ENCODE measurements around the gene TNFAIP1.
"Not testable (repeated sequence)": the region's sequence is repeated elsewhere in the genome, so short reads cannot be mapped to it uniquely, and the experiment has no call there.

The TNFAIP1 gene, protein sequence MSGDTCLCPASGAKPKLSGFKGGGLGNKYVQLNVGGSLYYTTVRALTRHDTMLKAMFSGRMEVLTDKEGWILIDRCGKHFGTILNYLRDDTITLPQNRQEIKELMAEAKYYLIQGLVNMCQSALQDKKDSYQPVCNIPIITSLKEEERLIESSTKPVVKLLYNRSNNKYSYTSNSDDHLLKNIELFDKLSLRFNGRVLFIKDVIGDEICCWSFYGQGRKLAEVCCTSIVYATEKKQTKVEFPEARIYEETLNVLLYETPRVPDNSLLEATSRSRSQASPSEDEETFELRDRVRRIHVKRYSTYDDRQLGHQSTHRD

DNA sequence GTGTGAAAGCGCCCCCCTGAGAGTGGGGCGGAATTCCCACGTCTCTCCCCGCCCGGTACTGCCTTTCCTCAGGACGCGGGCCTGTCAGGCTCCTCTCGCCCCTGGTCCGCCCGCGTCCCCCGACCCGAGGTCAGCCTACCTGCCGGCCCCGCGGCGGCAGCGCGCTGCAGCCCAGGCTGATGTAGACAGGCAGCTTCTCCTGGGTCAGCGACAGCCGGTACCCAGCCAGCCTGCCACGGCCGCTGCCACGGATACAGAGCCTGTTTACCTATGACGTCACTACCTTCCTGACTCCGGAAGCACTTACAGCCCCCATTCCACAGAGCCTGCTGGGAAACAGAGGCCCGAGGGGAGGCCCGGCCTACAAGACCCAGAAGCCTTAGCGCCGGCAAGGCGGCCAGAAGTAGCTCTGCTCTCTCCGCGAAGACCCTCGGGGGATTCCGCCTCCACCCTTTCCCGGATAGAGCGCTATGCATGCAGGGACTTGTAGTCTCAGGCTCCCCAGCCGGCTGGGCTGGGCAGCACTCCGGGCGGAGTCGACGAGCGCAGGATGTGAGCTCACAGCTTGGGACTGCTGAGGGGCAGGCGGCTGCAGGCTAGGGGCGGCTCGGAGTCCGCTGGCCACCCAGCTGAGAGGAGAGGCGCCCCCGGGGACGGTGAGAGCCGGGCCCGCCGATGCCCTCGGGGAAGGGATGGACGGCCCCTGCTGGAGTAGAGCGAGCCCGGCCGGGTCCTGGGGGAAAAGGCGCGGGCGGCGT, at the start of gene TNFAIP1, which contains the start of gene IFT20:
TSS of gene TNFAIP1 (plus strand) at position 561 of the 758 bp plus-strand sequence. CDS start 3,761 bp downstream, outside the sequence.
TSS of gene IFT20 (minus strand) at position 272 of the 758 bp plus-strand sequence. CDS start 3,487 bp downstream, outside the sequence.
- H3K4me3 ChIP-seq (ENCODE audit: low read depth in 1 of 2, low read length in 2 of 2) = peak within 1 kb of the TSS; percentile 93
- peaks cover 30% of the 10 kb centered on the region for H3K36me3 ChIP-seq (ENCODE audit: insufficient read depth, low read length)
- H3K27me3 ChIP-seq (ENCODE audit: control insufficient read depth in 1 of 2, insufficient read depth in 2 of 2, low read length in 2 of 2) = no peaks in the 10 kb centered on the region
- peak within 1 kb of the TSS; percentile 96 for H3K27ac ChIP-seq (ENCODE audit: low read depth, low read length)
- peaks cover 40% of the 10 kb centered on the region for H3K4me1 ChIP-seq (ENCODE audit: insufficient read depth, low read length)
- H3K9me3 ChIP-seq (ENCODE audit: low read length) = no peaks in the 10 kb centered on the region
- peak within 1 kb of the TSS; percentile 66 for H3K9ac ChIP-seq (ENCODE audit: low read length)

DNA sequence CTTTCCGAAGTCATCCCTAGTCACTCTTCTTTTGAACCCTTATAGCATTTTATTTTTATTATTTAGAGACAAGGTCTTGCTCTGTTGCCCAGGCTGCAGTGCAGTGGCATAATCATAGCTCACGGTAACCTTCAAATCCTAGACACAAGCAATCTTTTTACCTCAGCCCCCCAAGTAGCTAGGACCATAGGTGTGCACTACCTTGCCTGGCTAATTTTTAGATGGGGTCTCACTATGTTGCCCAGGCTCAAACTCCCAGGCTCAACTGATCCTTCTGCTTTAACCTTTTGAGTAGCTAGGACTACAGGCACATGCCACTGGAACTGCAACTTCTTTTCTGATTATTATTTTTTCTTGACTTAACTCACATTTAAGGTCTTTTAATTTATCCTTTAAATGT, 49.6 kb upstream of the TNFAIP1 start:
- no peak overlapping the region for H3K4me3 ChIP-seq (ENCODE audit: low read depth in 1 of 2, low read length in 2 of 2)
- H3K9me3 ChIP-seq (ENCODE audit: low read length) = no peaks in the 10 kb centered on the region
- H3K36me3 ChIP-seq (ENCODE audit: insufficient read depth, low read length) = no peaks in the 10 kb centered on the region
- no peak overlapping the region for H3K27ac ChIP-seq (ENCODE audit: low read depth, low read length)
- no peaks in the 10 kb centered on the region for H3K27me3 ChIP-seq (ENCODE audit: control insufficient read depth in 1 of 2, insufficient read depth in 2 of 2, low read length in 2 of 2)
- no peak overlapping the region for H3K9ac ChIP-seq (ENCODE audit: low read length)
- no peaks in the 10 kb centered on the region for H3K4me1 ChIP-seq (ENCODE audit: insufficient read depth, low read length)

DNA sequence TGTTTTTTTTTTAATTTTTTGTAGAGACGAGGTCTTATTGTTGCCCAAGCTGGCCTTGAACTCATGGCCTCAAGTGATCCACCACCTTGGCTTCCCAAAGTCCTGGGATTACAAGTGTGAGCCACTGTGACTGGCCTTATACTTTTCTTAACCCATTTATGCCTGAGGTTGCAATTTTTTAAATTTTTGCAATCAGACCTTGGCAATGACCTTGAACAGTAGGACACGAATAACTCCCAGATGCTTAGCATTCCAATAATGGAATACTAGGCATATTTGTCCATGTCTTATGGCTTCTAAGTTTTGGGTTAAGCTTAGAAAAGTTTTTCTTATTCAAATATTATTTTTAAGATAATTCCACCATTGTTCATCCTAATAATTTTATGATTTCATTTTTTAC, 44.9 kb upstream of the TNFAIP1 start:
- Histone ChIP-seq H3K36me3 (ENCODE audit: insufficient read depth, low read length) (no peaks in the 10 kb centered on the region), H3K9ac (ENCODE audit: low read length) (no peak overlapping the region), H3K9me3 (ENCODE audit: low read length) (no peaks in the 10 kb centered on the region), H3K27ac (ENCODE audit: low read depth, low read length) (no peak overlapping the region), H3K4me3 (ENCODE audit: low read depth in 1 of 2, low read length in 2 of 2) (no peak overlapping the region), H3K27me3 (ENCODE audit: control insufficient read depth in 1 of 2, insufficient read depth in 2 of 2, low read length in 2 of 2) (no peaks in the 10 kb centered on the region), H3K4me1 (ENCODE audit: insufficient read depth, low read length) (no peaks in the 10 kb centered on the region)

DNA sequence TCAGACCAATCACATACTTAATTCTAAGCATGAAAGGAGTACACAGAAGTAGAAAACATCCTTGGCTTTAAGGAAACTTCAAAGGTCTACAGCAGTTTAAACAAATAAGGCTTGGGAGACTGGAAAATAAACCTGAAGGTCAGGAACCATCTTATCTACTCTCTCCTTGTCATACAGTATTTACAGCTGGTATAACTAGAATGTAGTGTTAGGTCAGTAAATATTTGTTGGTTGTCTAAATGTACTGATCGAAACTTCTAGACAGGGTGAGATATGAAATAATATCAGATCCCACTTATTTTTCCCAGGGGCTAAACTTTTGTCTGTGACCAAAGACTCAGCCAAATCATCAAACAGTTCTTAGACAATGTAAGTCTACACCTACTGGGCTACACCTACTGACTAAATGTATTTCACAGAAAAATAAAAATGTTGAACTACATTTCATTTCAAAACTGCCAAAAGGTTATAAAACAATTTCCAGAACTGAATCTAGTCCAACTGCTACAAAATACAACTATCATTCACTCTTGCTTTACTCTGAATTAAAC, 43.7 kb upstream of the TNFAIP1 start:
- Histone ChIP-seq H3K4me3 (ENCODE audit: low read depth in 1 of 2, low read length in 2 of 2) (no peak overlapping the region), H3K9me3 (ENCODE audit: low read length) (no peaks in the 10 kb centered on the region), H3K27ac (ENCODE audit: low read depth, low read length) (no peak overlapping the region), H3K27me3 (ENCODE audit: control insufficient read depth in 1 of 2, insufficient read depth in 2 of 2, low read length in 2 of 2) (no peaks in the 10 kb centered on the region), H3K9ac (ENCODE audit: low read length) (no peak overlapping the region), H3K4me1 (ENCODE audit: insufficient read depth, low read length) (no peaks in the 10 kb centered on the region), H3K36me3 (ENCODE audit: insufficient read depth, low read length) (no peaks in the 10 kb centered on the region)

DNA sequence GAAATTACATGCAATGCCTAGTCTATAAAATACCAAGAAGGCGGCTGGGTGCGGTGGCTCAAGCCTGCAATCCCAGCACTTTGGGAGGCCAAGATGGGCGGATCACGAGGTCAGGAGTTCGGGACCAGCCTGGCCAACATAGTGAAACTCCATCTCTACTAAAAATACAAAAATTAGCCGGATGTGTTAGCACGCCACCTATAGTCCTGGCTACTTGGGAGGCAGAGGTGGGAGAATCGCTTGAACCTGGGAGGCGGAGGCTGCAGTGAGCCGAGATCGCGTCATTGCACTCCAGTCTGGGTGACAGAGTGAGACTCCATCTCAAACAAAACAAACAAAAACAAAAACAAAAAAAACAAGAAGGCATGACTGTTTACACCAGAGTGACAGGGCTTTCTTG, 42.7 kb upstream of the TNFAIP1 start:
- H3K27me3 ChIP-seq (ENCODE audit: control insufficient read depth in 1 of 2, insufficient read depth in 2 of 2, low read length in 2 of 2); H3K4me1 ChIP-seq (ENCODE audit: insufficient read depth, low read length); H3K9me3 ChIP-seq (ENCODE audit: low read length); H3K9ac ChIP-seq (ENCODE audit: low read length); H3K27ac ChIP-seq (ENCODE audit: low read depth, low read length); H3K36me3 ChIP-seq (ENCODE audit: insufficient read depth, low read length); H3K4me3 ChIP-seq (ENCODE audit: low read depth in 1 of 2, low read length in 2 of 2): not testable (repeated sequence)

DNA sequence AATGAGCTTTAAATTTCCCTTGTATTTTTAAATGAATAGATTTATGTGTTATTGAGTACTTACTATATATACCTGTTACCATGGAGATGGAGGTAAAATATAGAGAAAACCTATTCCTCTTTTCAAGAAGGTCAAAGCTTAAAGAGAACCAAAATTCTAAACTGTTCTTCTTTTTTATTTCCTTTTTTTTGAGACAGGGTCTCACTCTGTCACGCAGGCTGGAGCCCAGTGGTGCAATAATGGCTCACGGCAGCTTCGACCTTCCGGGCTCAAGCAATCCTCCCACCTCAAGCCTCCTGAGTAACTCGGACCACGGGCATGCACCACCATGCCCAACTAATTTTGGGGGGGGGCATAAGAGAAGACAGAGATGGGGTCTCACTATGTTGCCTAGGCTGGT, 41.6 kb upstream of the TNFAIP1 start:
- Histone ChIP-seq H3K9ac (ENCODE audit: low read length) (no peak overlapping the region), H3K27me3 (ENCODE audit: control insufficient read depth in 1 of 2, insufficient read depth in 2 of 2, low read length in 2 of 2) (no peaks in the 10 kb centered on the region), H3K36me3 (ENCODE audit: insufficient read depth, low read length) (no peaks in the 10 kb centered on the region), H3K9me3 (ENCODE audit: low read length) (no peaks in the 10 kb centered on the region), H3K4me1 (ENCODE audit: insufficient read depth, low read length) (no peaks in the 10 kb centered on the region), H3K27ac (ENCODE audit: low read depth, low read length) (no peak overlapping the region), H3K4me3 (ENCODE audit: low read depth in 1 of 2, low read length in 2 of 2) (no peak overlapping the region)

DNA sequence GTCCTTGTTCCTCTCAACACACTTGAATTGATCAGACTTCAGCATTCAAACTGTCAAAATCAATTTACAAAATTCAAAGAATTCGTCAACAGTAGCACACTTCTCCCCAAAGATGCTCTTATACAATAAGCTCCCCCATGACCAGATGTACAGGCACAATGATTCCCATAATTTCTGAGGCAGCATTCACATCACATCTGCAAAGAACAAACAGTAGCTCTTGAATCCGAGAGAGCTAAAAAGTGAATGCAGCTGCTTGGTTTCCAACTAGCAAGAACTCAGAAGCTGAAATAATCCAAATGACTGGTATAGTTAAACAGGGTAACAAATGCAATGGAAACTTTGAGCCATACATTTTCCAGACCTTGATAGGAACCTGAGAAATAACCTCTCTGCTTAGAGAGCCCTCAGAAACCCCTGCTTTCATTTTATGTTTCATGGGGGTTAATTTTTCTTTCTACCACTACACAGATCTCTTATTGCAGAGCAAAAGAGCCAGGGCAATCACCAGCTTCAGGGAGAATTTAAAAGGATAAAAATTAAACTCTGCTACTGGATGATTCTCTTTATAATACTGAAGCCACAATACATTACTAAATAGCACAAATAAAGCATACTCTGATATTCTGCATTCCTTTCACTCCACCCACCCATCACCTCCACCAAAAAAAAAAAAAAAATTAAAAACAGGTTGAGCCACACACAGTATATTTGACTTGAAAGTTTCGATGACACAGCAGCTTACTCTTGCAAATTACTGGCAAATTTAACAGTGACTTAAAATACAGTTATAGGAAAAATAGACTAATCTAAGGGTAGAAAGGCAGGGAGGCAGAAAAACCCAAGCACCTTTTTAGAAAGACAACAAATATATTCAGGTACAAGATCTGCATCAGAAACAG, 39.6 kb upstream of the TNFAIP1 start:
- H3K27ac ChIP-seq (ENCODE audit: low read depth, low read length) = no peak overlapping the region
- no peak overlapping the region for H3K4me3 ChIP-seq (ENCODE audit: low read depth in 1 of 2, low read length in 2 of 2)
- no peaks in the 10 kb centered on the region for H3K9me3 ChIP-seq (ENCODE audit: low read length)
- no peaks in the 10 kb centered on the region for H3K27me3 ChIP-seq (ENCODE audit: control insufficient read depth in 1 of 2, insufficient read depth in 2 of 2, low read length in 2 of 2)
- H3K4me1 ChIP-seq (ENCODE audit: insufficient read depth, low read length) = no peaks in the 10 kb centered on the region
- no peak overlapping the region for H3K9ac ChIP-seq (ENCODE audit: low read length)
- H3K36me3 ChIP-seq (ENCODE audit: insufficient read depth, low read length) = no peaks in the 10 kb centered on the region

DNA sequence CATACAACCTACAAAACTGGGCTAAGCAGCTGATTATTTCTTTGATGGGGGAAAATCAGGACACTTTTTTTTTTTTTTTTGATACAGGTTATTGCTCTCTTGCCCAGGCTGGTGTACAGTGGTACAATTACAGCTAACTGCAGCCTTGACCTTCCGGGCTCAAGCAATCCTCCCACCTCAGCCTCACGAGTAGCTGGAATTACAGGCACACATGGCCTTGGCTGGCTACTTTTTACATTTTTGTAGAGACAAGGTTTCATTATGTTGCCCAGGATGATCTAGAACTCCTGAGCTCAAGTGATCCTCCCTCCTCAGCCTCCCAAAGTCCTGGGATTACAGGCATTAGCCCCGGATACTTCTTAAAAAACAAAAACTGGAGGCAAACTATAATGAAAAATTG, 37.1 kb upstream of the TNFAIP1 start:
- no peak overlapping the region for H3K27ac ChIP-seq (ENCODE audit: low read depth, low read length)
- no peaks in the 10 kb centered on the region for H3K4me1 ChIP-seq (ENCODE audit: insufficient read depth, low read length)
- H3K9ac ChIP-seq (ENCODE audit: low read length) = no peak overlapping the region
- H3K4me3 ChIP-seq (ENCODE audit: low read depth in 1 of 2, low read length in 2 of 2) = no peak overlapping the region
- H3K27me3 ChIP-seq (ENCODE audit: control insufficient read depth in 1 of 2, insufficient read depth in 2 of 2, low read length in 2 of 2) = no peaks in the 10 kb centered on the region
- no peaks in the 10 kb centered on the region for H3K9me3 ChIP-seq (ENCODE audit: low read length)
- no peaks in the 10 kb centered on the region for H3K36me3 ChIP-seq (ENCODE audit: insufficient read depth, low read length)

DNA sequence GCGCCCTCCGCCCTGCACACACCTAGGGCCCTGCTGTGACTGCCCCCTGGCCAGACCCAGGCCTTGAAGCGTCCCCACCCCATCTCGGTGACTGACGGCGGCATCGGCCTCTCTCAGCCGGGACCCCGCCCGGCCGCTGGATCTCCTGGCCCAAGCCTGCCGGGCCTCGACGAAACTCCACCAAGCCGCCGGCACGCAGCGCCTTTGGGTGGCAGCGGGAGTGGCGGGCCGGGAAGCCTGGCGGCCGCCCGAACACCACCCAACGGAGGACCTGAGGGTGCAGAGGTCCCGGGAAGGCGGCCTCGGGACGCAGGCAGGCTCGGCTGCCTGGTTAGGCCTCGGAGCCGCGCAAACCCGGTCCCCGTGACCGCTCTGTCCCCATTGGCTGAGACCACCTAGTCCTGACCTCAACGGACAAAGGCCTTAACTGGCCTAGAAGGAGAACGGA, 28.6 kb upstream of the TNFAIP1 start:
- Histone ChIP-seq H3K27me3 (ENCODE audit: control insufficient read depth in 1 of 2, insufficient read depth in 2 of 2, low read length in 2 of 2) (peaks cover 0 to 9% of the 10 kb centered on the region in 2 donors), H3K9ac (ENCODE audit: low read length) (no peak overlapping the region), H3K4me3 (ENCODE audit: low read depth in 1 of 2, low read length in 2 of 2) (no peak overlapping the region), H3K4me1 (ENCODE audit: insufficient read depth, low read length) (no peaks in the 10 kb centered on the region), H3K36me3 (ENCODE audit: insufficient read depth, low read length) (no peaks in the 10 kb centered on the region), H3K27ac (ENCODE audit: low read depth, low read length) (no peak overlapping the region), H3K9me3 (ENCODE audit: low read length) (no peaks in the 10 kb centered on the region)

DNA sequence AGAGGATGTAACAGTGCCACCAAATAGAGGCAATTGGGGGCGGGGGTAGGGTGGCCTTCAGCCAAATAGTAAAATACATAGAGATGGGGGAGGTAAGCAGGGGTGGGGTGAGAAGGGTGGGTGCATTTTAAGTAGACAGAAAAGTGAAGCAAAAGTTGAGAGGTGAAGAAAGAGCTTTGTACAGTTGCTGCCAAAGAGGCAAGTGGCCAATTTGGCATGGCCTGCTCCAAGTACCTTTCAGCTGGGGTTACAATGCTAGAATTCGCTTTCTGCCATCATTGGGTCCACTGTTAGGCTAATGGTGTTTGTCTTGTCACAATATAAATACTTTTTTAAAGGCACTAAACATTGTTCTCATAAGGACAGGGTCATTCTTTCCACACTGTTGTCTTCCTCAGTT, 21.7 kb upstream of the TNFAIP1 start:
- Histone ChIP-seq H3K9me3 (ENCODE audit: low read length) (no peaks in the 10 kb centered on the region), H3K27me3 (ENCODE audit: control insufficient read depth in 1 of 2, insufficient read depth in 2 of 2, low read length in 2 of 2) (no peaks in the 10 kb centered on the region), H3K36me3 (ENCODE audit: insufficient read depth, low read length) (no peaks in the 10 kb centered on the region)

More for the DNA sequence above, 21.7 kb upstream of the TNFAIP1 start:
- no peak overlapping the region for H3K27ac ChIP-seq (ENCODE audit: low read depth, low read length)
- H3K4me3 ChIP-seq (ENCODE audit: low read depth in 1 of 2, low read length in 2 of 2) = no peak overlapping the region
- H3K4me1 ChIP-seq (ENCODE audit: insufficient read depth, low read length) = peaks cover 9% of the 10 kb centered on the region
- no peak overlapping the region for H3K9ac ChIP-seq (ENCODE audit: low read length)

Data from muscle layer of colon (tissue), 2 donors.